Frontal cortex (tissue), 4 donors: ENCODE measurements around the gene ZXDC. TPM values are rescaled to one million over a fixed set of nuclear protein-coding genes. Genes with fewer than 3 reads are reported as not detected.

Source experiments
- DNase-seq, 2 donors: peaks; one replicate each; pipeline ENCODE4 v3.0.0; 2012; ENCODE audit warnings: low spot score in 2 of 2
- FAIRE-seq: peaks from 2 replicates; lab custom pipeline; 2012; peaks lifted over from hg19 to GRCh38; lab: Jason Lieb, UNC
- total RNA-seq: library from RNA; depleted of rRNA; stranded (reverse); fragments of >200 nt; gene quantifications from one replicate; pipeline ENCODE4 v1.2.3, GENCODE V29; 2014
- donor health status: control.
- donor health status: control.
- donor health status: control.

ZXDC gene
- total RNA-seq, 1 donor from 2014 or later = 36.3 TPM

DNA sequence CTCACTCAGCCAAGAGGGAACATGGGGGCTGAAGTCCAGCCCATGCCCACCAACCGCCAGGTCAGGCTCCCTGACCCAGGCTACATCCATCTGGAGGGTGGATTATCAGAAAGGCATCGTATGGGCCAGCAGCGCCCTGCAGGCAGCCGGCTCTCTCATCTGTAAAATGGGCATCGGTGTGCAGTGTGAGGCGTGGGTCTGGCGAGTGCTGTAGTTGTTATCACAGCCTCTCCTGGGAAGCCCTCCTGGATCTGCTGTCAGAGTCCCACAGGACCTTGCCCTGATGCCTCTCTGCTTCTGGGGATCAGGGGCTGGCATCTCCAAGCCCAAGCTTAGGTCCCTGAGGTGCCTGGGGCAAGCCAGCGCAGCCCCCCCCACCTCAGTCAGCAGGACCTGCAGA, 53.6 kb downstream of the ZXDC start:
- no peak for FAIRE-seq

DNA sequence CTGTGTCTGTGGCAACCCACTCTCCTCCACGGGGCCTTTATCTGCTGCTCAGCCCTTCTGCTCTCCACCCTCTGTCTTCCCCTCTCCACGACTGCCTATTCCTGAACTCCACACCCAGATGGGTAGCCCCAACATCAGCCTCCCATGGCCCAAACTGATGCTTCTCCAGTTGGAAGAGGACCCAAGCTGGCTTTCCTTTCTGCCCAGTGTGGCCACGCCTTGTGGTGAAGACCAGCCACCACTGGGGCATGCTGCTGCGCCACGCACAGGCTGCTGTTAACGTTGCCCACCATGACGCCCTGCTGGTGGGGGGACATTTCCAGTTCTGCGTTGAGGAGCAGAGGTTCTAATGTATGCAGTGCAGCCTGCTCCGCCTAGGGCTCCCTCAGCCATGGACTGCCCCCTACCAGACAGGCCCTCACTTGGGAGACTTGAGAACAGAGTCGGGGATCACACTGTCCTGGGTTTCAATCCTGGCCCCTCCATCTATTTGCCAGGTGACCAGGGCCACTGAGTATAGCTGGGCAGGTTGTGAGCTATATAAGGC, 54.0 kb downstream of the ZXDC start:
- no peak for DNase-seq
- no peak for FAIRE-seq

More for the DNA sequence above, 53.6 kb downstream of the ZXDC start:
- no peak for DNase-seq

DNA sequence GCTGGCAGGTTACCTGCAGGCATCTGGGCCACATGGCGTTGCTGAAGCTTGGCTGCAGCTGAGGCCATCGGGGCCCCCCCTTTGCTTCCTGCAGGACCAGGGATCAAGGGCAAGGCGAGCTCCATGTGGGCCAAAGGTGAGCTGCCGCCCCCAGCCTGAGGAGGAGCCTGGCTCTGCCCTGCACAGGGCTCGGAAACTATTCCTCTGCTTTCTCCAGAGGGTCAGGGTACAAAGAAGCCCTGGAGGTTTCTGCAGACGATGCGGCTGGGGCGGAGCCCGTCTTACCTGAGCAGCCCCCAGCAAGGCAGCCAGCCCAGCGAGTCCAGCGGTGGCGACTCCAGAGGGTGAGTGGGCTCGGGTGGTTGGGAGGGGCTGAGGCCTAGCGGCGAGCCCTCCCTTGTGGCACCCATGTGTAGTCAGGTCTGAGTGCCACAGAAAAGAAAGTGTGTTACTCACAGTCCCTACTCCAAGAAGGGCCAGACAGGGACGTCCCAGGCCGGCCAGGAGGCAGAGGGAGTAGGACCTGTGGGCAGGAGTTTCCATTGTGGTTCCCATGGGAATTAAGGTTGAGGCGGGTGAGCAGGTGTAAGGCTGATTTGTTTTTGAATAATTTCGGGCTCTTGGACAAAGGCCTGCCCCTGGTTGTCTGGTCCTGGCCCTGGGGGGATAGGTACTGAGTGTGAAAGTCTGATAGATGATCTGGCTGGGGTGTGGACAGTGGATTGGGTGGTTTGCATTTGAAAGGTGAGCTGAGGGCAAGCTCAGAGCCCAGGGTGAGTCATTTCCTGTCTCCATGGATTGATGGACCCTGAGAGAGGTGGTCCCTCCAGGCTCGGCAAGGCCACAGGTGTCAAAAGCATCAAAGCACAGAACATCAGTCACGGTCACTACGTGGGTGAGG, 55.6 kb downstream of the ZXDC start:
- FAIRE-seq = no peak
- no peak for DNase-seq

DNA sequence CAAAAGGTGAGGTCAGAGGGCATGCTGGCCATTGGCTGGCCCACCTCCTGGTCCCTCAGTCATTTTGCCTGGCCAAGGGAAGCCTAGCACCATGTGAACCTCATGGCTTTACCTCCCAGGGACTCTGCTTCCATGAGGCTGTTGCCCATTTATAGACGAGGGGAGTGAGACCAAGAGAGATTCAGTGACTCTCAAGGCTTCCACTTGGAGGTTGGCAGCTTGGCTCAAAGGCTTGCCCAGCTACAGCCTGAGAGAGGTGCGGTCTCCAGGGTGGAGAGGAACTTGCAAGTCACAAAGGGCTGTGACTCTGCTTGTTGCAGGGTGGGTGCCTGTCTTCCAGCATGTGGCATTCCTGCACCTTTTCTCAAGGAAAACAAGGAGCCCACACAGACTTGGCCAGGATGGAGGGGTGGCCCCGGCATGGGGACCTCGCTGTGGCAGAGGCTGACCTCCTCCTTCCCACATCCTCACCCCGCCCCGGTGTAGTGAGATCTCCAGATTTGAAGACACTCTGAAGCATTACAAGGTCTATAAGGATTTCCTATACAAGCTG, 56.5 kb downstream of the ZXDC start:
- no peak for FAIRE-seq
- no peak for DNase-seq

DNA sequence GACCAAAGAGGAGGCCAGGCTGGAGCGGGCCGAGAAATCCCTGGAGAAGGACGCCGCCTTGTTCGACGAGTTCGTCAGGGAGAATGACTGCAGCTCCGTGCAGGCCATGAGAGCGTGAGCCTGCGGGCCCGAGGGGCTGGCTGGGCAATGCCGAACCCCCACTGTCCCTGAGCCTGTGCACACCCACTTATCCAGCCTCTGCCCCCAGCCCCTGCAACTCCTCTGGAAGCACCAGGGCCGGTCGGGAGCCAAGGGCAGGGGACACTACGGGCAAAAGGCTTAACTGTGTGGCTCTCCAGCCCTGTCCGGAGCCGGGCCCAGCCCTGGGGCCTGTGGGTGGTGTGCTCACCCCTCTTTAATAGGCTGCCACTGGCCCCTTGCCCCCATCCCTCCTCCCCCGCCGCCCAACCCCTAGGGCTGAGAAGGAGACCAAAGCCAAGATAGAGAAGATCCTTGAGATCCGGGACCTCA, 57.0 kb downstream of the ZXDC start:
- DNase-seq = no peak
- no peak for FAIRE-seq

DNA sequence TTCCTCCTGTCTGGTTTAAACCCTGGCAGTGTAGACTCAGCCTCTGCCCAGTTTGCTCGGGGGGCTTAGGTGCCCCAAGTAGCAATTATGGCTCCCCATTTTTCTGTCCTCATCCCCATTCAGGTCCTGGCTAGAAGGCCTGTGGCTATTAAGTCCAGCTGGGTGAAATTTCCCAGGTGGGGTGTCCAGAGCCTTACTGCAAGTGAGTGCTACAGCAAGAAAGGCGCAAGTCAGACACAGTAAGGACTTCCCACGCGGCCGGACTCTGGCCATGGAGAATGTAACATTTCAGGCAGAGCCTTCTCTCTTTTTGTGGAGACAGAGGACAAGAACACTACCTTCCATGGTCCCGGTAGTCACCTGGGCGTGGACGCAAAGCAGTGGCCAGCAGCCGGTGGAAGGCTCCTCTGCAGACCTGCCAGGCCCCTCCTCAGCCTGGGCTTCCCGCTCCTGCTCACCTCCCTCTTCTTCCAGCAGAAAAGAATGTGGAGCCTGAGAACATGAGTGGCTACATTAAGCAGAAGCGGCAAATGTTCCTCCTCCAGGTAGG, 57.6 kb downstream of the ZXDC start:
- no peak for FAIRE-seq

DNA sequence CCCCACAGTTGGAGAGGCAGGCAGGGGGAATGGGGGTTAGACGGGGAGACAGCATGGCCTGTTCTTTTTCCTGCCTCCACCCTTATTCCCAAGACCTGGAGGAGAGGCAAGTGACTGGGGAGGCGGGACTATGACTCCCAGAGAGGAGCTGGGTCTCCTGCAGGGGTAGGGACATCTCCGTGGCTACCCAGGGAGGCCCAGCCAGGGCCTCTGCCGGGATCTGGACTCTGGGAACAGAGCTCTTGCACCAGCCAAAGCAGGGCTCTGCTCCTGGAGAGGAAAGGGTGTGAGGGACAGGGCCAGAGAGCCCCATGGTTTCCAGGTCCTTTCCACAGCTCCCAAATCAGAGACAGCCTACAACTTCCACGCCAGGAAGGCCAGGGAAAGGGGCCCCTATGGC, 58.2 kb downstream of the ZXDC start:
- FAIRE-seq (no peak), DNase-seq (no peak)

More for the DNA sequence above, 57.6 kb downstream of the ZXDC start:
- DNase-seq = no peak

DNA sequence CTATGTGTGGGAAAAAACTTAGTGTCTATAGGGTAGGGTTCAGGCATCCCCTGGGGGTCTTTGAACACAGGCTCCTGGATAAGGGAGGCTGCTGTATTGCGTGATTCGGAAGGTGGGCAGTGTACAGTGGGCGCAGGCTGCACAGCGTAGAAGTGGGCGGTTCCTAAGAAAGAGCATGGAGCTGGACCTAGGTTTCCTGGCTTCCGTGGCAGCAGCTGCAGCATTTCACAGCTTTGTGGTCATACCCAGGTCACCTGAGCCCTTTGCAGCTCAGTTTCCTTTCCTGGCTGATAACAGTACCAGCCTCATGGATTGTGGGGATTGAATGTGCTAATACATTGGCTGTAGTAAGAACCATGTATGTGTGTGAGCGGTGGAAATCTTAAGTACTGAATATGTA, 58.7 kb downstream of the ZXDC start:
- no peak for FAIRE-seq

DNA sequence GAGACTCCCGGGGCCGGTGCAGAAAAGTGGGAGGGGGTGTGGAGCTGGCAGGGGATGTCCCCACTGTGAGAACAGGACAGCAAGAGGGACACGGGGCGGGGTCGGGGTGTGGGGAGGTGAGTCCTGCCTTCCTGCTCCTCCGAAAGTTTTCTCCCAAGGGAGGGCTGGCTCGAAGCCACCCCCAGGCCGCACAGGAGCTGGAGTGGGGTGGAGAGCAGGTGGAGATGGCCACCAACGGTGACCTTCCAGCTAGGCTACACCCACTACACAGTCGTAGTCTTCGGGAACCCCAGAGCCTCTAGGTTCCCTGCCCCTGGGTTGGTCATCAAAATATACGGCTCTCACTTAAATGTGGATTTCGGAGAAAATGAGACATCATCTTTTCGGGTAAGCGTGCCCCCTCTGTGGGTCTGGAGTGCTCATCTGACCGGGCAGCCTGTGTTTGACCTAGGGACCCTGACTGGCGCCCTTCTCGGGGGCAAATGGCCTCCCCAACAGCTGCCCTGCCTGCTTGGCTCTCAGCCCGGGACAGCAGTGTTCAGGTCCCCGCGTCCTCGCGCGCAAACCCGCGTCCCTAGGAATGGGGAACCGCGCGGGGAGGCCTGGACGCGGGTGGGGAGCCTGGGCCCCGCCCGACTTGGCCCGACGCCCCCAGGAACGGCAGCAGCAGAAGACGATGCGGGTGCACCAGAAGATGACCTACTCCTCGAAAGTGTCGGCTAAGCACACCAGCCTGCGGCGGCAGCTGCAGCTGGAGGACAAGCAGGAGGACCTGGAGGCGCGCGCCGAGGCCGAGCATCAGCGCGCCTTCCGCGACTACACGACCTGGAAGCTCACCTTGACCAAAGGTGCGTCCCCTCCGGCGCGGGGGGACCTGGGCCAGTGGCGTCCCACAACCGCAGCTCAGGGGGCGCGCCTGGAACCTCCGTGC, 59.8 kb downstream of the ZXDC start:
- FAIRE-seq (no peak), DNase-seq (no peak)

More for the DNA sequence above, 58.7 kb downstream of the ZXDC start:
- DNase-seq = no peak

DNA sequence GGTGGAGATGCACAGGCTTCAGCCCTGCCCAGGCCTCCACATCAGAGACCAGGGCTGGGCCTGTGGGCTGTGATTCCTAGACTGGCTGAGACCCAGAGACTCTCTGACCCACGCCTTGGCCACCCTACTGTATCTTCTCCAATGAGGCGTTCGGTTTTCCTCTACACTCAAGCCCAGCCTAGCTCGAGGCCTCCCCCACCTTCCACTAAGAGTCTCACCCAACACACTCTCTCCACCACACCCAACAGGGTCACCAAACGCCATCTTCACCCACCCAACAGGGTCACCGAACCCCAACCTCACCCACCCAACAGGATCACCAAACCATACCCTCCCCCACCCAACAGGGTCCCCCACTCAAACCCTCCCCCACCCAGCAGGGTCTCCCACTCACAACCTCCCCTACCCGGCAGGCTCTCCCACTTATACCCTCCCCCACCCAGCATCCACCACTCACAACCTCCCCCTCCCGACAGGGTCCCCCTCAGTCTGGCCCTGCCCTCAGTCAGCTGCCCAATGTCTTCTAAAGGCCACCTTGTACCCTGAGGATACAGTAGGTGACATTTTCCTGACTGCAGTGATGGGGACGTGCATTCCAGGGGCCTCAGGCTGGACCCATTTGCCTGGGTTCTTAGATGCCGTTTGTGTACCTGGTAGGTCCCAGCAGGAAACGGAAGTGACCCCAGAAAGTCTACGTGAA, 60.6 kb downstream of the ZXDC start:
- no peak for DNase-seq
- FAIRE-seq = no peak

DNA sequence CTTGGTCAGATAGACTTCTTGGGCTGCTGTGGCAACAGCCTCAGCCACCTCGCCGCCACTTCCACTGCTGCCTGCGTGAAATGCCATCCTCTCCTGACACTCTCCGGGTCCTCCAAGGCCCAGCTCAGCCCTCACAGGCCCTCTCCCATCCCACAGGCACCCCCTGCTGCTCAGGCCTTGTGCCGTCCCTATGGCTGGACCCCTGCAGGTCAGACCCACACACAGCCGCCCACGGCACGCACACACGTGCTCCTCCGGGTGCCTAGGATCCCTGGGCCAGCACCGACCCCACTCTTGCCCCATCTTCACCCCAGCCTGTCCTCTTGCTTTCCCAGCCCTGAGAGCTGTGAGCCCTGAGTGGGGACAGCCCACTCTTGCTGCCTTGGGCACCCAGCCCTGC, 61.3 kb downstream of the ZXDC start:
- no peak for DNase-seq
- no peak for FAIRE-seq

DNA sequence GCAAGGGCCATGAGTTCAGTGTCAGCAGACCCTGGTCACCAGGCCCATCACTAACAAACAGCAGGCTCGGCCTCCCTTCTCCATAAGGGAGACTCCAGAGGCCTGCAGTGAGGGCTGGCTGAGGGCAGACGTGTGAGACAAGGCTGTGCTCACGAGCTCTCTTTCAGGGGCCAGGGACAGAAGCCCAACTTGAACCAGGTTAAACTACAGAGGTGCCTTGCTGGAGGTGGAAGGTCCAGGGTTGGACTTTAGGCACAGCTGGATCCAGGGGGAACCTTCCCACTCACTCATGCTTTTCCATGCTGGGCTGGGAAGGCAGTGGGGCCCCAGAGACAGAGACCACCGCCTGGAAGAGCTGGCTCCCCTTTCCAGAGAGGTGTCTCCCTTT, 62.0 kb downstream of the ZXDC start:
- no peak for DNase-seq
- no peak for FAIRE-seq

DNA sequence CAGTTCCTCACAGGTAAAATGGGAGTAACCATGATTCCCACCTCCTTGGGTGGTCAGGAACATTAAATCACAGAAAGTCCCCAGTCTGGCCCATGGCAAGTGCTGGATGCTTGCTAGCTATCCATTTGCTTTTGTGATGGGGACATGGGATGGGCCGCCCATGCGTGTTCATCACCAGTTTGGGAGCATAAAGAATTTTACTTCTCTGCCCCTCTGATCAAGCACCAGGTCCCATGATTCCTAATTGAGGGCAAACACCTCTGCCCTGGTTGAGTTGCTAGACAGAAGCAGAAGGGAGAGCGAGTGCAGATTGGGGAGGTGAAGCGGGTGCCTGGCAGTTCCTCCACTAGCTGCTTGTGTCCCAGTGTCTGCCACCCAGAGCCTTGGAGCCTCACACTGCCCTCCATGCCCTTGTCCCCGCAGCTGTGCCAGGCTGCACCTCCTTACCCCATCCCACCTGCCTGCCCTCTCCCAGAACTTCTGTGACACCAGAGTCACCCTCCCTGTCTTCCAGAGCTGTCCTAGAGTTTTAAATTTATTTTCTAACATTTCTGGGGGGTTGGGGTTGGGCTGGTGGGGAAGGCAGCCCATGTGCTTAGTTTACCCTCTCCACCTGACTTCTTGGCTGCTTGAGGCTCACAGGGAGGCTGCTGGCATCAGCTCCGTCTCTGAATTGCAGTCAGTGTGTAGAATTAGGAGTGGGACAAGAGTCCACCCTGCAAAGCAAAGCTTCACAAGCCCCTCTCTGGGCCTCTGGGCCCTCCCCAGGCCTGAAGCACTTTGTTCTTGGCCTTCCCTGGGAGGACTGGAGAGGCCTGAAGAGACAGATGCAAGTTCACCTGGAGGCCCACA, 62.6 kb downstream of the ZXDC start:
- DNase-seq (no peak), FAIRE-seq (no peak)

DNA sequence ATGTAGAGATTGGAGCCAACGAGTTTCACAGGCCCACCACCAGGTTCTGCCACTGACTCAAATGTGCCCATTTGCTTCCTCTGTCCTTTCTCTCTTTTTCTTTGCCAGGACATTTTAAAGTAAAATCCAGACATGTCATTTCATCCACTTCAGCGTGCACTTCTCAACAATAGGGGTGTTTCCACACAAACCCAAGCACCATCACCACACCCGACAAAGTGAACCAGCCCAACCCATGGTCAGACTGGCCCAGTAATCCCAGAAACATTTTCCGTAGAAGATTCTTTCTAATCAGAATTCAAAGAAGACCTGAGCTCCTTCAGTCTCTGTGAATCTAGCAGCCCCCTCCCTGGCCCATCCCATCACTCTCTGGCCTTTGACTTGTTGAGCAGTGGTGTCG, 67.6 kb downstream of the ZXDC start:
- no peak for FAIRE-seq
- DNase-seq = no peak

DNA sequence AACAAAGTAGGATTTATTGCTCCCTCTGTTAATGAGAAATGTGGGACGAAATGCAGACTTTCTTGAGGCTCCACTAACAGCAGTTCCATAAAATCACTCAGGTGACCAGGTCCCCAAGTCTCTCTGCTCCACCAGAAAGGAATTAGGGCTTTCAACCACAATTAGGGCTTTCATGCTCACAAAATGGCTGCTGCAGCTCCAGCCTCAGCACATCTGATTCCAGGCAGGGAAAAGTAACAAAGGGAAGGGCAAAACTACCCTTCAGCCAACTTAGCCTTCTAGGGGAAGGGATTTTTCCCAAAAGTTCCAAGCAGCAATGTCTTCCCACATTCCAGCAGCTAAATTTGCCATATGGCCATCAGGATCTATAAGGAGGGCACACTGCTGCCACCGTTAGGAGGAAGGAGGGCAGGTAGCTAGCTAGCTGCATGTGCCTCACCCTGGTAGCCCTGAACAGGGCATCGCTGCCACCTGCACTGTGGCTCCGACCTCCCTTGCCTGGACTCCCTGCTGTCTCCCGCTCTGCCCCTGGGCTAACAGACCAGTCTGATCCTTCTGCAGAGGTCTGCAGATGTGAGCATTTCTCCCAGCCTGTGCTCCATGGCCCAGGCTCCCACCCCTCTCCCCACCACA, 68.2 kb downstream of the ZXDC start:
- DNase-seq = no peak
- FAIRE-seq = no peak

DNA sequence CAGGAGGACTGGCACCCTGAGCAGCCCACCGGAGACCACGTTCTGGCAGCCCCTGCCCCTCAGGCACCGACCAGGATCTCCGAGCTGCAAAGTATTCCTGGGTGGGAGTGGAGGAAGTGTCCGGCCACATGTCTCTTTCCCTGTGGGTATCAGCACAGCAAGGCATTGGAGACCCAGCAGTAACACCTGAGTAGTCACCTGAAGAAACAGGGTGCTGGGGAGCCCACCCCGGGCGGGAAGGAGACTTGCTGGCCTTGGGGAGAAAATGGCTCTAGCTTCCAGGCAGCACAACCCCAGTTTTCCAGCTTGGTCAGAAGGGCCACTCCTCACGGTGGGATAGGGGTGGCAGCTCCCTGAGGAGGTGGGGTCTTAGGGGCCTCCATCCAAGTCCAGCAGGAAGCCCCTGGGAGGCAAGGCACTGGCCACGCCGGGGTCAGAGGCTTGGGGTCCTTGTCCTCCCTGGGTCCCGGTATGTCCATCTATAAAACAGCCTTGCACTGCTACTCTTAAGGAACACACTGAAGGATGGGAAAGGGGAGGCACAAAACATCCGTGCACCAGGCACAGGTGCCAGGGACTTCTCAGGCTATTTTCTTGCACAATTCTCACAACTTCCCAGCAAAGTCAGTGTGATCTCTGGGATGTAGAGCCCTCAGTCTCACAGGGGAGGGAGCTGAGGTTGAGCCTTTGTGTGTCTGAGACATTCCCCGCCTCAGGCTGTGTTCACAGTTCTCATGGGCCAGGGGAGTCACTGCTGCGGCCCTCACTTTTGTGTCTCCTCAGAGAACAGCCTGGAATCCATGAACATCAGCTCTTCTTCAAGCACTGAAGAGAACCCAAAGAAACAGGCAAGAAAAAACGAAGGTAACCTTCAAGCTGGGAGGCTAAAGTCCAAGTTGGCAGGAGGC, 69.0 kb downstream of the ZXDC start:
- no peak for DNase-seq
- FAIRE-seq = no peak
